SU-DHL-6 (cell line): ENCODE results near the gene KCNC3.
"Not testable (repeated sequence)": the region's sequence is repeated elsewhere in the genome, so short reads cannot be mapped to it uniquely, and the experiment has no call there.

ENCODE experiments used
- EZH2phosphoT487 ChIP-seq: fragments of 200-600 bp; sonication (generic), shearing (Covaris generic); conservative IDR thresholded peaks from 2 replicates; pipeline ENCODE4 v1.6.1; 2018; ENCODE audit warnings: mild to moderate bottlenecking, antibody characterized with exemption, low read length, moderate library complexity, mixed read lengths
- TF ChIP-seq, protein P1 (sequence below): fragments of 200-600 bp; sonication (generic); IDR thresholded peaks from one replicate; pipeline ENCODE4 v1.5.1; 2017; ENCODE audit warnings: antibody characterized with exemption, mild to moderate bottlenecking, low read length, moderate library complexity; ENCODE audit not compliant: insufficient read depth, poor library complexity, severe bottlenecking

DNA sequence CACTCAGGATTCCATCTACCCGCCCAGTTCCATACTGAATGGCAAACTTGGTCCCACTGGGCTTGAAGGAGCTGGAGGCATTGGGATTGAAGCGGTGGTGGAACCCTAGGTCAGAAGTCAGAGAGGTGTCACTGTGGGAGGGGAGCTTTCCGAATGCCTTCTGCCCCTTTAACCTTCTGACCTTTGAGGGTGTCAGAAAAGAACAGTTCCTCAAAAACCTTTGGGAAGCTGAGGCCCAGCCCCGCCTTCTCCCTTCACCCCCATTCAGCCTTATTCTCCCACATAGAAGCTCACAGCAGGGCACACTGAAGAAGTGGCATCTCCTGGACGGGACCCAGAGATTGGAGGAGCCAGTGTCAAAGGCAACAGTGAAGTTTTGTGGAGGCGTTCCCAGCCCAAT, 7.9 kb upstream of the KCNC3 start:
- TF ChIP-seq, protein P1, sequence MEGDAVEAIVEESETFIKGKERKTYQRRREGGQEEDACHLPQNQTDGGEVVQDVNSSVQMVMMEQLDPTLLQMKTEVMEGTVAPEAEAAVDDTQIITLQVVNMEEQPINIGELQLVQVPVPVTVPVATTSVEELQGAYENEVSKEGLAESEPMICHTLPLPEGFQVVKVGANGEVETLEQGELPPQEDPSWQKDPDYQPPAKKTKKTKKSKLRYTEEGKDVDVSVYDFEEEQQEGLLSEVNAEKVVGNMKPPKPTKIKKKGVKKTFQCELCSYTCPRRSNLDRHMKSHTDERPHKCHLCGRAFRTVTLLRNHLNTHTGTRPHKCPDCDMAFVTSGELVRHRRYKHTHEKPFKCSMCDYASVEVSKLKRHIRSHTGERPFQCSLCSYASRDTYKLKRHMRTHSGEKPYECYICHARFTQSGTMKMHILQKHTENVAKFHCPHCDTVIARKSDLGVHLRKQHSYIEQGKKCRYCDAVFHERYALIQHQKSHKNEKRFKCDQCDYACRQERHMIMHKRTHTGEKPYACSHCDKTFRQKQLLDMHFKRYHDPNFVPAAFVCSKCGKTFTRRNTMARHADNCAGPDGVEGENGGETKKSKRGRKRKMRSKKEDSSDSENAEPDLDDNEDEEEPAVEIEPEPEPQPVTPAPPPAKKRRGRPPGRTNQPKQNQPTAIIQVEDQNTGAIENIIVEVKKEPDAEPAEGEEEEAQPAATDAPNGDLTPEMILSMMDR, result not testable (repeated sequence)
- TF ChIP-seq EZH2phosphoT487, result not testable (repeated sequence)
